NT2/D1 (cell line): Measurements from ENCODE around the gene SECTM1.

ENCODE experiments used
- DNase-seq: peaks from one replicate; pipeline ENCODE4 v3.0.0-alpha.2; 2011; ENCODE audit warnings: low read depth, low spot score
- H3K27me3 ChIP-seq: 2 replicates; pipeline ENCODE4 v1.6.0; 2011; ENCODE audit warnings: mild to moderate bottlenecking; ENCODE audit not compliant: insufficient read length, insufficient read depth
- H3K36me3 ChIP-seq: 2 replicates; pipeline ENCODE4 v1.6.1; 2011; ENCODE audit warnings: mild to moderate bottlenecking, low read length, mixed read lengths; ENCODE audit not compliant: insufficient read depth, insufficient read length
- H3K4me1 ChIP-seq: 2 replicates; pipeline ENCODE4 v1.5.1; 2011; ENCODE audit not compliant: insufficient read depth, insufficient read length
- H3K4me3 ChIP-seq: 2 replicates; pipeline ENCODE4 v1.5.1; 2011; ENCODE audit warnings: low read depth; ENCODE audit not compliant: insufficient read length
- H3K9ac ChIP-seq: 2 replicates; pipeline ENCODE4 v1.6.0; 2011; ENCODE audit warnings: low read depth; ENCODE audit not compliant: insufficient read length
- H3K9me3 ChIP-seq: 2 replicates; pipeline ENCODE4 v1.5.1; 2011; ENCODE audit warnings: mild to moderate bottlenecking, low read length; ENCODE audit not compliant: insufficient read depth
- SUZ12 ChIP-seq: IDR thresholded peaks from 2 replicates; pipeline ENCODE4 v1.6.1; 2011; ENCODE audit not compliant: insufficient read length, insufficient read depth; ENCODE audit errors: extremely low read depth
- YY1 ChIP-seq: IDR thresholded peaks from 2 replicates; pipeline ENCODE4 v1.6.1; 2011; ENCODE audit not compliant: insufficient read length, insufficient read depth
- ZNF274 ChIP-seq: IDR thresholded peaks from 2 replicates; pipeline ENCODE4 v1.6.1; 2011; ENCODE audit warnings: mild to moderate bottlenecking, low read depth, low read length

SECTM1 gene

DNA sequence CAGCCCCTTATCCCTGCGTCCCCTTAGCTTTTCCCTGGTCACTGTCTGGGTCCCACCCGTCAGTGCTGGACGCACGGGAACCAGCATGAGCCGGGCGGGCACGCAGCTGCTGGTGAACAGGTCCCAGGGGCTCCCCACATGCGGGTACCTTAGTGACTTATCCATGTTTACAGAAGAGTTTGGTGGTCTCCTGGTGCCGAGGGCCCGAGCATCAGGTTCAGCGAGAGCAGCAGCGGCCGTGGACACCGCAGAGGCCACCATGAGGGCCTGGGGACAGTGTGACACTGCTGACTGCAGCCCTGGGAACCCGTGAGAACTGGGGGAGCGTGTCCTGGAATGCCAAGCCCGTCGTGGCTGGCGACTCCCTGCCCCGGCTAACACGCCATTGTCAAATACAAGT lies 22.7 kb downstream of the SECTM1 start:
- Histone ChIP-seq H3K4me1 (peaks cover 14% of the 10 kb centered on the region), H3K36me3 (no peaks in the 10 kb centered on the region), H3K9me3 (no peaks in the 10 kb centered on the region), H3K4me3 (no peak overlapping the region), H3K27me3 (peaks cover 2% of the 10 kb centered on the region), H3K9ac (no peak overlapping the region)
- TF ChIP-seq YY1, result no peak
- no peak for TF ChIP-seq SUZ12
- DNase-seq, result no peak

DNA sequence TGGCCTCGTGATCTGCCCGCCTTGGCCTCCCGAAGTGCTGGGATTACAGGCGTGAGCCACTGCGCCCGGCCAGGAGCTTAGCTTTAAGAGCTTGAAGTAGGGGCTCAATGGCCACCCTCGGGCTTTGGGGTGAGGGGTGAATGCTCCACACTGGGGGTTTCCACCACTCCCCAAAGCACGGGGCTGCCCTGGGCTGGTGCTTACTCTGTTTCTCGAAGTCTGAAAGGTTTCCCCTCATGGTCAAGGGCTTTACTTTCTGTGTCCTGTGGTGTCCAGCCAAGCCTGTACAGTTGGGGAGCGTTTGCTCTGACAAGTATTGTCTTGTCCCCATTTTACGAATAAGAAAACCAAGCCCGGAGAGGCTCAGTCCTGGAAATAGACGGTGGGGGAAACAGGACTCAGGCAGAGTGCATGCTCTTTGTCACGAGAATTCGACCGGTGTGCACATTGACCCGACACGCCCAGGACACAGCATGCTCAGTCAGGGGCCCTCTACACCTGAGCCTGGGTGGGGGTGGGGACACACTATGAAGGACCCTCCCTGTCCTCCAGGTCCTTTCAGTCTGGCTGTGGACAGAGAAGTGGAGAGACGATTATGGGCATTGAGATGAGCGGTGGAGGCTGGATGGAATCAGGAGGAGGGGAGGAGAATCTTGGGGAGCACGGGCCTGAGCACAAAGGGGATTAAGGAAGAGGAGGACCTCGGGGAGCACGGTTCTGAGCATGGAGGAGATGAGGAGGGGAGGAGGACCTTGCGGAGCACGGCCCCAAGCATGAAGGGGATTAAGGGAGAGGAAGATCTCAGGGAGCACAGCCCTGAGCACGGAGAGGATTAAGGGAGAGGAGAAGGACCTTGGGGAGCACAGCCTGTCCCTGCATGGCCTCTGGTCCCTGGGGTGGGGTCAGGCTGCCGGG lies 23.7 kb downstream of the SECTM1 start:
- Histone ChIP-seq H3K9me3 (no peaks in the 10 kb centered on the region), H3K9ac (no peak overlapping the region), H3K4me1 (peaks cover 14% of the 10 kb centered on the region), H3K27me3 (peaks cover 2% of the 10 kb centered on the region), H3K4me3 (no peak overlapping the region), H3K36me3 (no peaks in the 10 kb centered on the region)
- DNase-seq, result no peak
- TF ChIP-seq YY1 (no peak), SUZ12 (no peak), ZNF274 (no peak)

- no peak overlapping the region for H3K9ac ChIP-seq
- H3K9me3 ChIP-seq, result no peaks in the 10 kb centered on the region
- no peak overlapping the region for H3K4me3 ChIP-seq
- peaks cover 29% of the 10 kb centered on the region for H3K4me1 ChIP-seq
- no peak for TF ChIP-seq SUZ12
- TF ChIP-seq ZNF274, result no peak
- TF ChIP-seq YY1, result no peak
- H3K36me3 ChIP-seq, result no peaks in the 10 kb centered on the region
- DNase-seq, result no peak
- H3K27me3 ChIP-seq, result peaks cover 2% of the 10 kb centered on the region
These were observed 27.8 kb downstream of the SECTM1 start for GRCh38 chr17:82305727-82306300.

GRCh38 chr17:82304826-82305726 lies 28.5 kb downstream of the SECTM1 start:
- no peak overlapping the region for H3K9ac ChIP-seq
- DNase-seq, result no peak
- no peak for TF ChIP-seq ZNF274
- TF ChIP-seq YY1, result no peak
- no peak for TF ChIP-seq SUZ12
- H3K4me3 ChIP-seq, result no peak overlapping the region
- H3K27me3 ChIP-seq, result peaks cover 2% of the 10 kb centered on the region
- peaks cover 29% of the 10 kb centered on the region for H3K4me1 ChIP-seq
- no peaks in the 10 kb centered on the region for H3K9me3 ChIP-seq
- no peaks in the 10 kb centered on the region for H3K36me3 ChIP-seq

- no peak overlapping the region for H3K4me3 ChIP-seq
- peak overlapping the region; percentile 3 for H3K9ac ChIP-seq
- peaks cover 29% of the 10 kb centered on the region for H3K4me1 ChIP-seq
- H3K27me3 ChIP-seq, result peaks cover 2% of the 10 kb centered on the region
- no peak for DNase-seq
- no peaks in the 10 kb centered on the region for H3K36me3 ChIP-seq
- TF ChIP-seq YY1 (no peak), SUZ12 (no peak), ZNF274 (no peak)
- no peaks in the 10 kb centered on the region for H3K9me3 ChIP-seq
These were observed 29.4 kb downstream of the SECTM1 start for GRCh38 chr17:82303944-82304808.

- Histone ChIP-seq H3K4me1 (peaks cover 29% of the 10 kb centered on the region), H3K36me3 (no peaks in the 10 kb centered on the region), H3K27me3 (no peaks in the 10 kb centered on the region), H3K9me3 (no peaks in the 10 kb centered on the region), H3K9ac (peak overlapping the region; percentile 17), H3K4me3 (no peak overlapping the region)
- TF ChIP-seq YY1 (no peak), SUZ12 (no peak), ZNF274 (no peak)
- no peak for DNase-seq
These were observed 30.3 kb downstream of the SECTM1 start for GRCh38 chr17:82302991-82303943.
